HG02571 (cell line): Measurements from ENCODE around the gene INAFM1.
"Not testable (repeated sequence)": the region's sequence is repeated elsewhere in the genome, so short reads cannot be mapped to it uniquely, and the experiment has no call there.

Experiments
- ATAC-seq: cut with Tn5 transposase; IDR thresholded peaks from one replicate; pipeline ENCODE4 v1.9.1; 2021; ENCODE audit warnings: mild to moderate bottlenecking, moderate library complexity; ENCODE audit not compliant: unreplicated experiment

INAFM1 gene

GRCh38 chr19:47240996-47241918 is 33.4 kb upstream of the INAFM1 start:
- ATAC-seq = no peak

- no peak for ATAC-seq
Measured at GRCh38 chr19:47241919-47242577, 32.6 kb upstream of the INAFM1 start.

GRCh38 chr19:47243364-47243775 is 31.3 kb upstream of the INAFM1 start:
- no peak for ATAC-seq

- ATAC-seq = peak; percentile 37
Measured at GRCh38 chr19:47243776-47244547, 30.7 kb upstream of the INAFM1 start.

- no peak for ATAC-seq
Measured at GRCh38 chr19:47247308-47247990, 27.2 kb upstream of the INAFM1 start.

GRCh38 chr19:47253016-47253415 is 21.7 kb upstream of the INAFM1 start:
- ATAC-seq = not testable (repeated sequence)

- no peak for ATAC-seq
Measured at GRCh38 chr19:47253467-47253881, 21.2 kb upstream of the INAFM1 start.

GRCh38 chr19:47253970-47254369 is 20.7 kb upstream of the INAFM1 start:
- no peak for ATAC-seq

- ATAC-seq = peak; percentile 43
Measured at GRCh38 chr19:47255879-47256692, 18.6 kb upstream of the INAFM1 start, which contains the start of gene CCDC9. Gene CCDC9, plus strand, starts transcription at chr19:47256525. Its CDS starts 1,876 bp downstream, at chr19:47258401.

- peak; percentile 68 for ATAC-seq
Measured at GRCh38 chr19:47256693-47257410, 17.8 kb upstream of the INAFM1 start.

GRCh38 chr19:47257411-47258169 is 17.1 kb upstream of the INAFM1 start:
- no peak for ATAC-seq

- ATAC-seq = no peak
Measured at GRCh38 chr19:47258434-47258833, 16.3 kb upstream of the INAFM1 start.

GRCh38 chr19:47258895-47259555 is 15.7 kb upstream of the INAFM1 start:
- ATAC-seq = no peak

GRCh38 chr19:47260476-47260875 is 14.2 kb upstream of the INAFM1 start:
- no peak for ATAC-seq

GRCh38 chr19:47261946-47262793 is 12.5 kb upstream of the INAFM1 start:
- ATAC-seq = peak; percentile 48

GRCh38 chr19:47264629-47265028 is 10.1 kb upstream of the INAFM1 start:
- no peak for ATAC-seq

- ATAC-seq = no peak
Measured at GRCh38 chr19:47266401-47266941, 8.2 kb upstream of the INAFM1 start.
